KOPT-K1 (cell line): ENCODE results near the gene CD24.
"Not testable (repeated sequence)": the region's sequence is repeated elsewhere in the genome, so short reads cannot be mapped to it uniquely, and the experiment has no call there.

Experiments used
- H3K27ac ChIP-seq: fragments of 200-600 bp; sonication (generic); 2 replicates; pipeline ENCODE4 v1.5.1; 2016; ENCODE audit warnings: antibody characterized with exemption, mild to moderate bottlenecking, low read depth, low read length; ENCODE audit not compliant: poor library complexity, severe bottlenecking
- H3K36me3 ChIP-seq: fragments of 200-600 bp; sonication (generic); 2 replicates; pipeline ENCODE4 v1.5.1; 2017; ENCODE audit warnings: antibody characterized with exemption, mild to moderate bottlenecking, low read length, moderate library complexity; ENCODE audit not compliant: insufficient read depth
- H3K9me3 ChIP-seq: fragments of 200-600 bp; sonication (generic); 2 replicates; pipeline ENCODE4 v1.5.1; 2017; ENCODE audit warnings: antibody characterized with exemption, low read length, mild to moderate bottlenecking; ENCODE audit not compliant: insufficient read depth, poor library complexity, severe bottlenecking

CD24 gene, protein sequence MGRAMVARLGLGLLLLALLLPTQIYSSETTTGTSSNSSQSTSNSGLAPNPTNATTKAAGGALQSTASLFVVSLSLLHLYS

GRCh38 chr6:106974336-106974998, at the start of gene CD24:
TSS of gene CD24 (minus strand) at chr6:106974729. CDS start at chr6:106974646, 83 bp downstream.
- no peaks in the 10 kb centered on the region for H3K9me3 ChIP-seq
- H3K27ac ChIP-seq = no peak within 1 kb of the TSS
- H3K36me3 ChIP-seq = no peaks in the 10 kb centered on the region

- H3K27ac ChIP-seq = no peak overlapping the region
- no peaks in the 10 kb centered on the region for H3K36me3 ChIP-seq
- H3K9me3 ChIP-seq = no peaks in the 10 kb centered on the region
Measured at GRCh38 chr6:107021446-107022185, 47.1 kb upstream of the CD24 start.

DNA sequence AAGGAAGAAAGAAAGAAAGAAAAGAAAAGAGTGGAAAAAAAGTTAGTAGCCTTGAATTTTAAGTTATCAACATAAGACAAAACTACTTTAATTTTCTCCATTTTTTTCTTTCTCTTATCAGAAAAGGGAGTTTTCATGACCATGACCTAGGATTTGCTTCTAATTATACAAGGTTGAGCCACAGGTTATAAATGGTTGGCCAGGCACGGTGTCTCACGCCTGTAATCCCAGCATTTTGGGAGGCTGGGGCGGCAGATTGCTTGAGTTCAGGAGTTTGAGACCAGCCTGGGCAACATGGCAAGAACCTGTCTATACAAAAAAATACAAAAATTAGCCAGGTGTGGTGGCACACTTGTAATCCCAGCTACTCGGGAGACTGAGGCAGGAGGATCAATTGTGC, 45.7 kb upstream of the CD24 start:
- no peaks in the 10 kb centered on the region for H3K36me3 ChIP-seq
- H3K9me3 ChIP-seq = no peaks in the 10 kb centered on the region
- no peak overlapping the region for H3K27ac ChIP-seq

GRCh38 chr6:107019628-107020027, 45.1 kb upstream of the CD24 start:
- H3K27ac ChIP-seq, H3K9me3 ChIP-seq, H3K36me3 ChIP-seq: not testable (repeated sequence)

GRCh38 chr6:107019047-107019446, 44.5 kb upstream of the CD24 start:
- Histone ChIP-seq H3K9me3 (no peaks in the 10 kb centered on the region), H3K36me3 (no peaks in the 10 kb centered on the region), H3K27ac (no peak overlapping the region)

DNA sequence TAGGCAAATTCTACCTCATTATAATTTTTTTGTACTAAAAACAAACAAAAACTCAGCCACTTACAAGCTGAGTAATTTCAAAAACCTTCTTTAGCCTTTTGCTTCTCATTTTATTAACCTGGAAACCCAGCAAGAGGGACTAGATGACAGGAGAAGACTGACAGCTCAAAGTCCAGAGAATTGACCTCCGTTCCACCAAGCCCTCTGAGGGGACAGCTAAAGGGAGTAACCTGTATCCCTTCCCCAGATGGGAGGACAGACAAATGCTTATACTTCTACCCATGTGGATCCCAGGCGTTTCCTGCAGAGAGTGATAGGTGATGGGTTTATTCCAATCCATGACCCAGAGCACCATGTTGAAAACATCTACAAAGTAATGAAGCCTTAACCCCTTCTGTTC, 35.0 kb upstream of the CD24 start:
- H3K9me3 ChIP-seq = no peaks in the 10 kb centered on the region
- H3K36me3 ChIP-seq = no peaks in the 10 kb centered on the region
- H3K27ac ChIP-seq = no peak overlapping the region

DNA sequence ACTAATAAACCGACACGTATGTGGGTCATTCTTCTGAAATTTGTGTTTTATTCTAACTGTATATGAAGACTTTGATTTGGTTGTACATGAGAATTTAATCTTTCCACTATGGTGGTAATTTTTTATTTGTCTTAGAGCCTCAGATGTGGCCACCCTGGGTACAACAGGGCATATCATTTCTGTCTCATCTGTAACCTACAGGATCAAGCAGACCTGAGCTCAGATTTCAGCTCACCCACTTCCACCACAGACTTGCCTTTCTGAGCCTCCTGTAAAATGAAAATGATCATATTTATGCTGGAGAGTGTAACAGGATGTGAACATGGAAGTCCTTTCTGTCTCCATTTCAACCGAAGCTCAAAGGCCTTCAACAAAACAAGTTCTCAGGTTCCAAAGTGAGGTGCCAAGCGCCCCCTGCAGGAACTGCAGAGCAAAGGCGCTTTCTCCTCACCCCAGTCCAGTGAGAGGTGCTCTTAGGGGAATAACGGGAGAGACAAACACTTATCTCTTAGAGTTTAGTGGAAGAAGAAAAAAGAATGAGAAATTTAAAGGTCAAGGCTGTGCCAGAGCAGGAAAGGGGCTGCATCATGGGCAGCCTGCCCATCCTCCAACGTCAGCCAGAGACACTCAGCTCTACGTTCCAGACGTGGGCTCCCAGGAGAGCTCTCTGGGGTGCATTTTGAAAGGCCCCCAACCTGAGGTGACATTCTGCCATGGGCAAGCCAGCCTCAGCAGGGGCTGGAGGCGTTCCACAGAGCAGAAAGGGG, 23.0 kb upstream of the CD24 start:
- Histone ChIP-seq H3K27ac (no peak overlapping the region), H3K36me3 (no peaks in the 10 kb centered on the region), H3K9me3 (no peaks in the 10 kb centered on the region)

DNA sequence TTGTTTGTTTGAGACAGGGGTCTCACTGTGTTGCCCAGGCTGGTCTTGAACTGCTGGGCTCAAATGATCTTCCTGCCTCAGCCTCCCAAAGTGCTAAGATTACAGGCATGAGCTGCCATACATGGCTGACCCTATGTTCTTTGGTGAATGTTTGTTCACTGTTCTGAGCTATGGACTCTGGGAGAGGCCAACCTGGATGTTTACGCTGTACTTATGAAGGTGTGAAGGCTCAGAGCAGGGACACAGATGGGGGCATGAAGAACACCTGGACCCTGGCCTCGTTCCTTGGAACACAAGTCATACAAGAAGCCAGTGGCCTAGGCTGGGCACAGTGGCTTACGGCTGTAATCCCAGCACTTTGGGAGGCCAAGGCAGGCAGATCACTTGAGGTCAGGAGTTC, 21.1 kb upstream of the CD24 start:
- H3K36me3 ChIP-seq = no peaks in the 10 kb centered on the region
- no peaks in the 10 kb centered on the region for H3K9me3 ChIP-seq
- no peak overlapping the region for H3K27ac ChIP-seq

GRCh38 chr6:106989737-106990136, 15.2 kb upstream of the CD24 start:
- not testable (repeated sequence) for H3K27ac ChIP-seq, H3K9me3 ChIP-seq

DNA sequence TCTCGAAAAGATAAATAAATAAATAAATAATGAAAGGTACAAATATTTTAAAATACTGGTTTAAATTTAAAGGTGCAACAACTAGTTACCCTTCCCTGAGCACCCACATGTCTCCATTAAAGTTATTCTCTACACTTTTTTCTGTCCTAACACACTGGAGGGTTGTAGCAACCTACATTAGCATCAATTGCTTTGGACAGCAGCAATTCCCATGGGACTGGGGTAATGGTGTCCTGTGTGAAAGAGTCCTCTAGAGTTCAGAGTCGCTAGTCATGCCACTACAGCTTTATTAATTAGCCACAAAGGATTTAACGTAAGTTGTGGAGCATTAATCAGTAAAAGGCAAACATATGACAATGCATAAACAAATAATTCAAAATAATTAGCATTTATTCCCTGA, 14.1 kb upstream of the CD24 start:
- Histone ChIP-seq H3K9me3 (no peaks in the 10 kb centered on the region), H3K36me3 (no peaks in the 10 kb centered on the region), H3K27ac (no peak overlapping the region)

More at GRCh38 chr6:106989737-106990136, 15.2 kb upstream of the CD24 start:
- H3K36me3 ChIP-seq = not testable (repeated sequence)

DNA sequence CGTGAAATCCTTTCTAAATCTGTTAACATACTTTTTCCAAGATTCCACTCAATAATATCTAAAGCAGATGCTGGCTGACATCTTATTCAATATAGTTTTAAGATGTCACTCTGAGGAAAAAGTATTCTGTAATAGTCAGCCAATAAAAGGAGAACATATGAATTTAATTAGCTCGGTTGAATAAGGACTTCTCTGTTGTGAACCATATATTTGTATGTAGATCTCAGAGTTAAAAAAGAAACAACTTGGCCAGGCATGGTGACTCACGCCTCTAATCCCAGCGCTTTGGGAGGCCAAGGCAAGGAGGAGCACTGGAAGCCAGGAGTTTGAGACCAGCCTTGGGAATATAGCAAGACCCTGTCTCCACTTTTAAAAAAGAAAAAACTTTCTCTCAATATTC, 7.4 kb upstream of the CD24 start:
- Histone ChIP-seq H3K36me3 (no peaks in the 10 kb centered on the region), H3K27ac (no peak overlapping the region), H3K9me3 (no peaks in the 10 kb centered on the region)

DNA sequence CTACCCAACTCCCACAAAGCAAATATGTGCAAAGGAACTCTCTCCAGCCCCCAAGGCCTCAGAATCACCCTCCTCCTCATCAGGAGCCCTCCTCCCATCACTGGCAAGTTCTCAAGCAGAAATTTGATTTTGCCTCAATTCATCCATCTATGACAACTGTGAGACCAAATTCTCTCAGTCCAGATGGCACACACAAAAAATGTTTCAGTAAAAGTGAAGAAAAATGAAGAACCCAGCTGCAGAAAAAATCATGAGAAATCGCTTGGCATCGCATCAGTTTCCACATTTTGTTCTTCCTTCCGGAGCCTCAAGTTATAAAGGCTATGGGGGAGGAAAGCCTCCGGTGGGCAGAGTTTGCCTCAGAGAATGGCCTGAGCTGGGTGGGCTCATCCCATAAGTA, 6.4 kb upstream of the CD24 start:
- Histone ChIP-seq H3K9me3 (no peaks in the 10 kb centered on the region), H3K27ac (no peak overlapping the region), H3K36me3 (no peaks in the 10 kb centered on the region)

DNA sequence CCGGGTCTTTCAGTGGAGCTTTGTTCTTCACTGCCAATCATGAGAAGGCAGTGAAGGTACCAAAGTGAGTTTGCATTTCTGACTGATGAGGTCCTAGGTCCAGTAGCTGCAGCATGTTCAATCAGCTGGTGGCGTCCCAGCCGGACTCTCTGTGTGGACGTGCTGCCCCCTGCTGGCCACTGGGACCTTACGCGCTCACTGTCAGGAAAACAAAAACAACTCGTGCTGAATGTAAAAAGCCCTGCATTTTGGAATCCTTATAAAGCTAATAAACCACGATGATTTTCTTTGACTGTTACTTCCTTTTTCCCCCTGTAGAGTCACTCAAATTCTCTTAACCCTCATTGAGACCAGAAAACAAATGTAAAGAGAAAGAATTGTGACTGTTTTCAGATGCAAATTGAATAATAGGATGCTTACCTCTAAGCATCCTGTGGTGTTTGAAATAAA, 4.9 kb upstream of the CD24 start:
- no peaks in the 10 kb centered on the region for H3K9me3 ChIP-seq
- H3K36me3 ChIP-seq = no peaks in the 10 kb centered on the region
- no peak overlapping the region for H3K27ac ChIP-seq

DNA sequence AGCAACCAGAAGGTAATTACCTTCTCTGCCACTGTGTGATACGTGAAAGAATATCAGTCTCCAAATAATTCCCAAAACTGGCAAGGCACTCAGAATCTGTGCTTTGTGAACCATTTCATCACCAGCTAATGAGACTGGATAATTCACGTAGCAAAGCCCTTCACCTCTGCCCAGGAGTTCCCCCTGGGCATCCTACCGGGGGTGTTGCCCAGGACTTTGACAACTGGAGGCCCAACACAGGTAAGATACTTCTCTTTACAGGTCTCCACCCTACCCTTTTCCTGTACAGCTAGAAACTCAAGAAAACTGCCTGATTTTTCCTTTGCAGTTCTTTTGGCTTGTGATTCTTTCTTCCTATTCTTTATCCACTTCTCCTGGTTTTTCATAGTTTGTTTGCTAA, 2.7 kb upstream of the CD24 start:
- H3K27ac ChIP-seq = no peak overlapping the region
- no peaks in the 10 kb centered on the region for H3K36me3 ChIP-seq
- H3K9me3 ChIP-seq = no peaks in the 10 kb centered on the region

- Histone ChIP-seq H3K27ac (no peak overlapping the region), H3K9me3 (no peaks in the 10 kb centered on the region), H3K36me3 (no peaks in the 10 kb centered on the region)
Measured at GRCh38 chr6:106976270-106976669, 1.7 kb upstream of the CD24 start.
